Coronary artery (tissue), 2 donors: ENCODE measurements around the gene HTR3B.

ENCODE experiments used
- DNase-seq: peaks from one replicate; pipeline ENCODE4 v3.0.0-alpha.2; 2017; ENCODE audit warnings: low spot score
- H3K27ac ChIP-seq, 2 donors: fragments of 200-600 bp; sonication (generic); one replicate each; pipeline ENCODE4 v1.5.1; 2016 to 2019
- H3K4me3 ChIP-seq: fragments of 200-600 bp; sonication (generic); 2 replicates; pipeline ENCODE4 v1.5.1; 2016; ENCODE audit warnings: mild to moderate bottlenecking, moderate library complexity
- TF ChIP-seq, protein P1 (sequence below): fragments of 200-600 bp; sonication (generic); IDR thresholded peaks from one replicate; pipeline ENCODE4 v1.5.1; 2019; ENCODE audit warnings: antibody characterized with exemption

Gene HTR3B, protein sequence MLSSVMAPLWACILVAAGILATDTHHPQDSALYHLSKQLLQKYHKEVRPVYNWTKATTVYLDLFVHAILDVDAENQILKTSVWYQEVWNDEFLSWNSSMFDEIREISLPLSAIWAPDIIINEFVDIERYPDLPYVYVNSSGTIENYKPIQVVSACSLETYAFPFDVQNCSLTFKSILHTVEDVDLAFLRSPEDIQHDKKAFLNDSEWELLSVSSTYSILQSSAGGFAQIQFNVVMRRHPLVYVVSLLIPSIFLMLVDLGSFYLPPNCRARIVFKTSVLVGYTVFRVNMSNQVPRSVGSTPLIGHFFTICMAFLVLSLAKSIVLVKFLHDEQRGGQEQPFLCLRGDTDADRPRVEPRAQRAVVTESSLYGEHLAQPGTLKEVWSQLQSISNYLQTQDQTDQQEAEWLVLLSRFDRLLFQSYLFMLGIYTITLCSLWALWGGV

GRCh38 chr11:113904379-113905101, at the start of gene HTR3B:
TSS of gene HTR3B (plus strand) at chr11:113904796. CDS start at chr11:113904934, 138 bp downstream.
- H3K4me3 ChIP-seq, result no peak within 1 kb of the TSS
- TF ChIP-seq, protein P1, sequence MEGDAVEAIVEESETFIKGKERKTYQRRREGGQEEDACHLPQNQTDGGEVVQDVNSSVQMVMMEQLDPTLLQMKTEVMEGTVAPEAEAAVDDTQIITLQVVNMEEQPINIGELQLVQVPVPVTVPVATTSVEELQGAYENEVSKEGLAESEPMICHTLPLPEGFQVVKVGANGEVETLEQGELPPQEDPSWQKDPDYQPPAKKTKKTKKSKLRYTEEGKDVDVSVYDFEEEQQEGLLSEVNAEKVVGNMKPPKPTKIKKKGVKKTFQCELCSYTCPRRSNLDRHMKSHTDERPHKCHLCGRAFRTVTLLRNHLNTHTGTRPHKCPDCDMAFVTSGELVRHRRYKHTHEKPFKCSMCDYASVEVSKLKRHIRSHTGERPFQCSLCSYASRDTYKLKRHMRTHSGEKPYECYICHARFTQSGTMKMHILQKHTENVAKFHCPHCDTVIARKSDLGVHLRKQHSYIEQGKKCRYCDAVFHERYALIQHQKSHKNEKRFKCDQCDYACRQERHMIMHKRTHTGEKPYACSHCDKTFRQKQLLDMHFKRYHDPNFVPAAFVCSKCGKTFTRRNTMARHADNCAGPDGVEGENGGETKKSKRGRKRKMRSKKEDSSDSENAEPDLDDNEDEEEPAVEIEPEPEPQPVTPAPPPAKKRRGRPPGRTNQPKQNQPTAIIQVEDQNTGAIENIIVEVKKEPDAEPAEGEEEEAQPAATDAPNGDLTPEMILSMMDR, result no peak
- no peak for DNase-seq
- no peak within 1 kb of the TSS for H3K27ac ChIP-seq

GRCh38 chr11:113855803-113856202, 48.8 kb upstream of the HTR3B start:
- no peak overlapping the region for H3K27ac ChIP-seq
- H3K4me3 ChIP-seq, result no peak overlapping the region
- TF ChIP-seq, protein P1, result no peak
- no peak for DNase-seq

DNA sequence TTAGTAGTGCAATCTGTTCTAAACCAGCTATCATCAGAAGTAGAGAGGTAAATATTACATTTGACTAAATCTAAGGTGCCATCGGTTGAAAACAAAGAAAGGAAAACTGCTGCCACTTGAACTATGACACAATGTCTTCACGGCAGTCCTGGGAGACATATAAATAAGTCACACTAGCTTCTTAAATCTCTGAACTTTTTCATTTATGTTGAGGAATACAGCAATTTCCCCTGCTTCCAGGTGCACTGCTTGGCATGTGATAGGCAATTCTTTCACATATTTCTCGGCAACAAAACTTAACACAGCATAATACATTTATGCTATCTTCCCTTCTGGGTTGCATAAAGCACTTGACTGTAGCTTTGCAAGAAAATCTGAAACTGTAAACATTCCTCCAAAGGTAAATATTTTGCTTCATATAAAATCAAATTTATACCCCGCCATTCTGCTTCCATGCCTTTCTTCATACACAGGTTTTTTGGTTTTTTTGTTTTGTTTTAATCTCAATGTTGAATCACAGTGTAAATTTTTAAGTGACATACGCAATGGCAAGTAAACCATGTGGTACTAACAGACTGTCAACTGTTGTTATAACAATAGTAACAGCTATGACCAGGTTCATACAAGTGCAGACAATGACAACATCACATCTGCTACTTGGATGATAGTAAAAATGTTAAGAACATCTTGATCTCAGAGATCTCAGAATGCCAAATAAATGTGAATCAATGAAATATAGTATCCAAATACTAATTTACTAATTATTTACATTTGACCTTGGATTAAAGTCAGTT, 47.4 kb upstream of the HTR3B start:
- H3K4me3 ChIP-seq, result no peak overlapping the region
- TF ChIP-seq, protein P1, result no peak
- H3K27ac ChIP-seq, result no peak overlapping the region
- DNase-seq, result no peak

DNA sequence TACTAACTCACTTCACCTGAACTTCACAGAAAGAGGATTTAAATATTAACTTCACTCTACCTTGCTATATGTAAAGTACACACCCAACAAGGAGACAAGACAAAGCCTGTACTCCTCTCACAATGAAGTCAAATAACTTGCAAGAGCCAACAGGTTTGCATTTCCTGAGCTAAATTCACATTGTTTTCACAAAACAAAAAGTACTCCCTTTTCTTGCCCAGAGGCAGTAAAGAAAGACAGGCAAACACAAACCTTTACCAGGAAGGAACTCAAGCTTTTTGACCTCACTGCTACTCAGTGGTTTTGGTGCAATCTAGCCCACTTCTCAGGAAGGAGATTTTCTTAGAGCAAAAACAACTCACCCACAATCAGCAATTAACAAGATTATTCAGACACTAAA, 44.9 kb upstream of the HTR3B start:
- no peak for DNase-seq
- no peak overlapping the region for H3K4me3 ChIP-seq
- TF ChIP-seq, protein P1, result no peak
- H3K27ac ChIP-seq, result no peak overlapping the region

DNA sequence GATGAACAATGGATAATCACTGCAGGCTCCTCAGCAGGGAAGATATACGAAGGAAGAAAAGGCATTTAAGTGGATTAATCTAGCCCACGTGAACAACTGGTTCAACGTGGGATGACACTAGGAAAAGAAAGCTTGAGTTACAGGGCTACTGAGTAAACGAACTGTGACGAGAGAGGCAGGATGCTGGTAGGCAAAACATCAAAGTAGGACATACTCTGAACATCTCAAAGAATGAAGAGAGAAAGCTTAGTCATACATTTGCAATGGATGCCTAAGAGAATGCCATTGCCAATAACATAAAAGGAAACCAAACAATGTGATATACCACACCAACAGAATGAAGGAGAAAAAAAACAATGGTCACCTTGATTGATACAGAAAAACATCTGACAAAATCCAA, 42.2 kb upstream of the HTR3B start:
- no peak for DNase-seq
- no peak overlapping the region for H3K4me3 ChIP-seq
- H3K27ac ChIP-seq, result no peak overlapping the region
- TF ChIP-seq, protein P1, result no peak

DNA sequence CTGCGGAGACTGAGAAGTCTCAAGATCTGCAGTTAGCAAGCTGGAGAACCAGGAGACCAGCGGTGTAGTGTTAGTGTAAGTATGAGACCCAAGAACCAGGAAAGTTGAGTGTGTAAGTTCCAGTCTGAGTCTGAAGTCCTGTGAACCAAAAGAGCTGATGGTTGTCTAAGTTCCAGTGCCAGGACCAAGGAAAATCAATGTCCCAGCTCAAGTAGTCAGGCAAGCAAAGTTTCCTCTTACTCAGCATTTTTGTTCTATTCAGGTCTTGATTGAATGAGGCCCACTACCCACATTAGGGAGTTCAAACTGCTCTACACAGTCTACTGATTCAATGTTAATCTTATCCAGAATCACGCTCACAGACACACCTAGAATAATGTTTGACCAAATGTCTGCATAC, 40.2 kb upstream of the HTR3B start:
- Histone ChIP-seq H3K27ac (no peak overlapping the region), H3K4me3 (no peak overlapping the region)
- no peak for DNase-seq
- TF ChIP-seq, protein P1, result no peak
